ENCODE data around the gene KCTD14. TPM values are rescaled to one million over a fixed set of nuclear protein-coding genes. Genes with fewer than 3 reads are reported as not detected.

Gene KCTD14
- total and polyA plus RNA-seq, 9 of the 15 experiments (the other 6 are each of a cell fraction or from before 2014, with no cell fraction given), result 0.04 to 0.30 (median 0.11) TPM; not detected in 2

- ChIA-PET POLR2A (interaction anchor here (0.6 to 1.8 kb wide), 2 partner anchors 14 to 412 kb away, joined by 3 to 4 read pairs; partner anchors contain the start of genes CLNS1A and THRSP), CTCF (ENCODE audit: low intra/inter-chr PET ratio) (no interaction called here)
- intact Hi-C loops (cut with micrococcal nuclease) (loop anchor here (5.0 to 10.0 kb wide), 3 partner anchors 47 to 395 kb away; partner anchors contain the start of genes AAMDC and RSF1), in situ Hi-C loops (cut with MboI) (no loop called here)
- H3K27ac ChIP-seq (ENCODE audit: extremely low read depth, low read depth, low read length), result no peak overlapping the region
- 74% methylated on average over 6 of the region's 8 CpGs for WGBS (ENCODE audit: insufficient coverage, low coverage, missing lambda C conversion rate)
- H3K9me1 ChIP-seq (ENCODE audit: control insufficient read depth, insufficient read depth, low read length), result no peaks in the 10 kb centered on the region
- no TSS peak for BruUV-seq (replicated peaks)
- H3K79me2 ChIP-seq (ENCODE audit: control insufficient read depth, insufficient read depth, low read length), result no peaks in the 10 kb centered on the region
- no peak overlapping the region for H3K4me3 ChIP-seq
- H3K27me3 ChIP-seq (ENCODE audit: control insufficient read depth in 2 of 2, insufficient read depth in 2 of 2, low read length in 2 of 2), result no peaks in the 10 kb centered on the region
- H3K4me2 ChIP-seq (ENCODE audit: insufficient read depth, low read length), result no peak overlapping the region
- FAIRE-seq, result no peak
- no peak for ATAC-seq
- DNase-seq (ENCODE audit: extremely low read depth in 1 of 4, low spot score in 3 of 4), result no peak
- no peaks in the 10 kb centered on the region for H3K36me3 ChIP-seq (ENCODE audit: control insufficient read depth, insufficient read depth, low read length)
- H4K20me1 ChIP-seq (replicated peaks; ENCODE audit: control insufficient read depth, insufficient read depth, low read length), result no peaks in the 10 kb centered on the region
- no peaks in the 10 kb centered on the region for H3K9me3 ChIP-seq (replicated peaks; ENCODE audit: control insufficient read depth, insufficient read depth, low read depth, low read length)
- H3K4me1 ChIP-seq (replicated peaks in 1 of 2; ENCODE audit: control insufficient read depth in 2 of 2, insufficient read depth in 2 of 2, low read length in 2 of 2), result peaks cover 28 to 39% of the 10 kb centered on the region in 2 experiments
- H2AFZ ChIP-seq (ENCODE audit: low read depth, low read length), result peak overlapping the region; percentile 69
- H3K9ac ChIP-seq (ENCODE audit: insufficient read depth in 1 of 2, low read depth in 2 of 2, low read length in 2 of 2), result no peak overlapping the region; a peak in 1 of 4 replicates
- TF ChIP-seq MGA (IDR thresholded peaks at IDR 0.05) (peak; percentile 39; the same call in 1 of the 2 replicates), ZNF311 (CRISPR knock-in tag; IDR thresholded peaks at IDR 0.05) (0 out of 2 replicates have a peak, but pooled peaks have one; percentile 16), SRSF3 (IDR thresholded peaks at IDR 0.05; ENCODE audit: insufficient read depth, low read length) (no peak), L3MBTL2 (IDR thresholded peaks at IDR 0.05) (0 out of 2 replicates have a peak, but pooled peaks have one; percentile 29), ZNF609 (CRISPR knock-in tag; IDR thresholded peaks at IDR 0.05; ENCODE audit: borderline replicate concordance) (no peak)
Measured at GRCh38 chr11:78049348-78049747, 26.3 kb upstream of the KCTD14 start.
